Ovary (tissue), 9 donors: ENCODE measurements around the gene CFAP251. TPM values are rescaled to one million over a fixed set of nuclear protein-coding genes. Genes with fewer than 3 reads are reported as not detected.
"Not testable (repeated sequence)": the region's sequence is repeated elsewhere in the genome, so short reads cannot be mapped to it uniquely, and the experiment has no call there.

Experiments used
- DNase-seq, 5 donors: peaks; one replicate each; pipeline ENCODE4 v3.0.0-alpha.2; 2019 to 2020
- H3K27ac ChIP-seq, 2 donors: fragments of 200-600 bp; one replicate each; pipeline versions ENCODE4 v1.5.1 to v1.8.0; 2019 to 2022
- H3K27me3 ChIP-seq: fragments of 200-600 bp; one replicate; pipeline ENCODE4 v1.8.0; 2022
- H3K36me3 ChIP-seq: fragments of 200-600 bp; sonication (generic); one replicate; pipeline ENCODE4 v1.5.1; 2019
- H3K4me1 ChIP-seq: one replicate; pipeline ENCODE4 v1.8.1; 2013; ENCODE audit warnings: mild to moderate bottlenecking, moderate library complexity; ENCODE audit not compliant: insufficient read depth
- H3K4me3 ChIP-seq: fragments of 200-600 bp; sonication (generic); one replicate; pipeline ENCODE4 v1.5.1; 2017
- H3K9me3 ChIP-seq, 2 donors: fragments of 200-600 bp in 1 of 2; sonication (generic) in 1 of 2; one replicate each; pipeline versions ENCODE4 v1.5.1 to v1.8.1; 2013 to 2019; ENCODE audit warnings: mild to moderate bottlenecking in 1 of 2, moderate library complexity in 1 of 2
- CTCF ChIP-seq, 3 donors: fragments of 450-650 bp in 2 of 3; fragments of 200-600 bp in 1 of 3; IDR thresholded peaks; one replicate each; pipeline versions ENCODE4 v1.5.1 to v1.8.0; 2016 to 2022; ENCODE audit warnings: antibody characterized with exemption in 3 of 3, mild to moderate bottlenecking in 1 of 3
- EP300 ChIP-seq: sonication (generic); formaldehyde crosslinking; IDR thresholded peaks from one replicate; pipeline ENCODE4 v1.6.1; 2017; ENCODE audit warnings: antibody characterized with exemption
- POLR2A ChIP-seq: fragments of 450-650 bp; IDR thresholded peaks from one replicate; pipeline ENCODE4 v1.6.1; 2017; ENCODE audit warnings: antibody characterized with exemption, mild to moderate bottlenecking, moderate library complexity
- WGBS, 3 donors: extraction: QIAGEN DNeasy Blood & Tissue Kit in 1 of 3; methylation state at CpG; one replicate each; pipeline versions ENCODE4 v1.1.5 to v1.1.7; 2013 to 2017; 5-methylcytosine and 5-hydroxymethylcytosine counted together
- intact Hi-C, 4 donors: fragments of 100-400 bp; cut with DNase I; formaldehyde crosslinking; loops; one replicate each; pipeline versions ENCODE4 v1.11.0 to v1.15.1; 2022 to 2023
- polyA plus RNA-seq, 2 donors: library from polyadenylated mRNA; stranded (reverse); fragments of 200-250 nt in 1 of 2; fragments of 350-450 nt in 1 of 2; fragmentation: Illumina TruSeq in 1 of 2; extraction: RNeasy Lipid Tissue Mini Kit (QIAGEN cat#74804) in 1 of 2; gene quantifications; one replicate each; pipeline ENCODE4 v1.2.3, GENCODE V29; 2013 to 2014
- total RNA-seq, 7 donors: library from RNA; depleted of rRNA in 2 of 7; stranded (reverse); fragments of >200 nt in 2 of 7; fragmentation: NEBNext Ultra II Directional in 3 of 7; extraction: Animal tissue kit (Norgen Biotek cat#: 25700) in 3 of 7; gene quantifications; one replicate each; pipeline versions ENCODE4 v1.1.0 to v1.2.4, GENCODE V29; 2016 to 2023
- donor health status: DM: no; HTN: no; CAD: no; lungs with moderate emphysema.
- donor health status: DM: no; HTN: no; CAD: no.
- donor health status: Bipolar disorder and iron deficiency.
- donor health status: DM: yes; HTN: yes; CAD: no.
- donor health status: DM: no; HTN: no; CAD: no.
- donor health status: DM: yes; HTN: yes; CAD: no.

CFAP251 gene
- total and polyA plus RNA-seq, 9 donors = 1.2 to 28.7 (median 5.5) TPM

DNA sequence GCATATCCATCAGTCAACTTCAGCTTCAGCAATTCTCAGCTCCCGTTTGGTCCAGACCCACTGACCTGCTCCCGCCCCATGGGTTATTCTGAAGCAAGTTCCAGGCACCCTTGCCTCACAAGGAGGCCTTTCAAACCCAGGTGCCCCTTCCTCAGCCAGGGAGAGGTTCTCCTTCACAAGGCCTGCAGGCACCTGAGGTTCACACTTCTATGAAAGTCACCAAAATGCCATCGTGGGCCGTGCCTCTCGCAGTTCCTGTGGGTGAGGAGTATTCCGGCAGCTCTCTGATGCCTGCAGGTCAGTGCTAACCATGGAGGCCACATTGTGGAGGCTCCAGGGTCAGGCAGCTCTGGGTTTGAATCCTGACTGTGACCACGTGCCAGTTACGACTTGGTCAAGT lies 63.1 kb downstream of the CFAP251 start:
- H3K27me3 ChIP-seq = no peaks in the 10 kb centered on the region
- TF ChIP-seq POLR2A (no peak), CTCF (IDR thresholded peaks at IDR 0.05) (no peak), EP300 (no peak)
- intact Hi-C loops = no loop called here
- H3K4me3 ChIP-seq = no peak overlapping the region
- H3K27ac ChIP-seq = no peak overlapping the region
- H3K36me3 ChIP-seq = no peaks in the 10 kb centered on the region
- no peak for DNase-seq
- H3K9me3 ChIP-seq = no peaks in the 10 kb centered on the region
- no peaks in the 10 kb centered on the region for H3K4me1 ChIP-seq
- whole genome bisulfite sequencing, 3 donors = 85 to 87% (median 85%) methylated on average over 8 of the region's 8 CpGs

GRCh38 chr12:121982950-121983349 lies 64.6 kb downstream of the CFAP251 start:
- 95 to 97% (median 96%) methylated on average over 6 of the region's 6 CpGs for WGBS, 3 donors
- DNase-seq = no peak
- Histone ChIP-seq H3K9me3 (no peaks in the 10 kb centered on the region), H3K27me3 (no peaks in the 10 kb centered on the region), H3K4me1 (no peaks in the 10 kb centered on the region), H3K4me3 (no peak overlapping the region), H3K36me3 (no peaks in the 10 kb centered on the region), H3K27ac (no peak overlapping the region)
- intact Hi-C loops = no loop called here
- no peak for TF ChIP-seq CTCF (IDR thresholded peaks at IDR 0.05)
- no peak for TF ChIP-seq EP300
- TF ChIP-seq POLR2A = no peak

GRCh38 chr12:121983536-121984210 lies 65.3 kb downstream of the CFAP251 start:
- no peaks in the 10 kb centered on the region for H3K27me3 ChIP-seq
- H3K9me3 ChIP-seq = no peaks in the 10 kb centered on the region
- no peak overlapping the region for H3K27ac ChIP-seq
- DNase-seq = no peak
- intact Hi-C loops = no loop called here
- H3K4me3 ChIP-seq = no peak overlapping the region
- no peaks in the 10 kb centered on the region for H3K4me1 ChIP-seq
- TF ChIP-seq POLR2A (no peak), CTCF (IDR thresholded peaks at IDR 0.05) (no peak), EP300 (no peak)
- H3K36me3 ChIP-seq = no peaks in the 10 kb centered on the region
- 67 to 73% (median 72%) methylated on average over 13 of the region's 13 CpGs for WGBS, 3 donors

DNA sequence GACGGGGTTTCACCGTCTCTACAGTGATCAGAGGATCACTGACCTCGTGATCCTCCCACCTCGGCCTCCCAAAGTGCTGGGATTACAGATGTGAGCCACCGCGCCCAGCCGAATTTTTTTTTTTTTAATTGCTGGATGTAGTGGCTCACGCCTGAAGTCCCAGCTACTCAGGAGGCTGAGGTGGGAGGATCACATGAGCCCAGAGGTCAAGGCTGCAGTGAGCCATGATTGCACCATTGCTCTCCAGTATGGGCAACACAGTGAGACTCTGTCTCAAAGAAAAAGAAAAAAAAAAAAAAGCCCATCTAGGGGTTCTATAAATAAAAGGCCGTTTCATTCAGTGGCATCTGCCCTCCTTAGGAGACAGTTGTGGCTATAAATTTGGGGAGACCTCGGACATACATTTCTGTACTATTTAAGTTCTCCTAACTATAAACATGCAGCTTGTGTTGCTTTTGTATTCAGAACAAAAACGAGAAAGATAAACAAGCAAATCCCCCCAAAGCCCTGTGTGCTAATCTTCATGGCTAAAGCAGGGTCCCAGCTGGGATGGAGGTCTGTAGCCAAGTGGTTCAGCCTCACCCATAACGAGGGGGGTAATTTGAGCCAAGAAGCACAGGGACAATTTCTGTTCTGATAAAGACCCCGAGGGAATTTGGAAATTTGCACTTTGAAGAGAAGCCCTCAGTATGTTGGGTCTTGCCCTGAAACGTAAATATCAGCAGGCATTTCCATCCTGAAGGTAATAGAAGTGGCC lies 68.3 kb downstream of the CFAP251 start:
- Histone ChIP-seq H3K4me3 (no peak overlapping the region), H3K9me3 (no peaks in the 10 kb centered on the region), H3K36me3 (no peaks in the 10 kb centered on the region), H3K27me3 (no peaks in the 10 kb centered on the region), H3K4me1 (no peaks in the 10 kb centered on the region), H3K27ac (no peak overlapping the region)
- WGBS, 3 donors = 63 to 75% (median 73%) methylated on average over 14 of the region's 14 CpGs
- intact Hi-C loops = no loop called here
- DNase-seq = no peak
- TF ChIP-seq CTCF (IDR thresholded peaks at IDR 0.05) = no peak
- no peak for TF ChIP-seq EP300
- TF ChIP-seq POLR2A = no peak

- WGBS, 3 donors = 90 to 94% (median 93%) methylated on average over 10 of the region's 10 CpGs
- H3K36me3 ChIP-seq, H3K4me3 ChIP-seq, H3K27ac ChIP-seq, intact Hi-C loops, H3K27me3 ChIP-seq, H3K9me3 ChIP-seq, DNase-seq, H3K4me1 ChIP-seq: not testable (repeated sequence)
These were observed 70.1 kb downstream of the CFAP251 start for GRCh38 chr12:121988519-121988918.
